GM12878 (cell line): ENCODE data around the gene HCAR3. TPM values are rescaled to one million over a fixed set of nuclear protein-coding genes. Genes with fewer than 3 reads are reported as not detected.
"Not testable (repeated sequence)": the region's sequence is repeated elsewhere in the genome, so short reads cannot be mapped to it uniquely, and the experiment has no call there.

Experiments used
- ATAC-seq: fragments of 200-7000 bp; cut with Tn5 transposase; 3 replicates; pipeline ENCODE4 v1.9.1; 2020; ENCODE audit warnings: mild to moderate bottlenecking, moderate library complexity
- BruUV-seq: library from RNA; stranded (reverse); fragments of 400-500 nt; replicated peaks from 2 replicates; lab custom pipeline; 2021; lab: Mats Ljungman, UMichigan
- CTCF ChIA-PET: fragments of 300-600 bp; sonication (Branson Sonifier 250); formaldehyde crosslinking; extraction: SDS; loops from one replicate; lab custom pipeline; 2021; ENCODE audit warnings: inconsistent platforms; lab: Yijun Ruan, JAX
- POLR2A ChIA-PET: fragments of 350-600 bp; formaldehyde crosslinking; extraction: SDS; loops from one replicate; lab custom pipeline; 2021; ENCODE audit warnings: inconsistent platforms; lab: Charles Lee
- RAD21 ChIA-PET: fragments of 300-600 bp; sonication (Branson Sonifier 250); formaldehyde crosslinking; loops from one replicate; lab custom pipeline; 2023; ENCODE audit warnings: antibody characterized with exemption; ENCODE audit not compliant: unreplicated experiment; lab: Charles Lee
- SMC1A ChIA-PET: fragments of 300-600 bp; sonication (Branson Sonifier 250); formaldehyde crosslinking; loops from one replicate; lab custom pipeline; 2023; ENCODE audit not compliant: unreplicated experiment, uncharacterized antibody; lab: Charles Lee
- DNase-seq: peaks from one replicate; pipeline ENCODE4 v3.0.0-alpha.2; 2011; ENCODE audit warnings: low read depth, low spot score
- FAIRE-seq: peaks from 3 replicates; lab custom pipeline; 2011; peaks lifted over from hg19 to GRCh38; lab: Jason Lieb, UNC
- H2AFZ ChIP-seq: 2 replicates; pipeline ENCODE4 v1.6.0; 2011; ENCODE audit warnings: low read depth, low read length, control low read depth; ENCODE audit not compliant: control insufficient read depth
- H3K27ac ChIP-seq: 2 replicates; pipeline ENCODE4 v1.5.1; 2011; ENCODE audit warnings: control low read depth; ENCODE audit not compliant: control insufficient read depth, insufficient read depth
- H3K27me3 ChIP-seq, 2 experiments: replicated peaks in 1 of 2; 2 replicates each; pipeline versions ENCODE4 v1.6.0 to v1.6.1; 2011; ENCODE audit warnings: low read length in 1 of 2; ENCODE audit not compliant: control insufficient read depth in 2 of 2, insufficient read depth in 2 of 2
- H3K36me3 ChIP-seq, 2 experiments: 2 replicates each; pipeline ENCODE4 v1.5.1; 2011; ENCODE audit warnings: low read length in 1 of 2; ENCODE audit not compliant: control insufficient read depth in 2 of 2, insufficient read depth in 2 of 2
- H3K4me1 ChIP-seq: 2 replicates; pipeline ENCODE4 v1.6.1; 2011; ENCODE audit warnings: mild to moderate bottlenecking, low read length, moderate library complexity, mixed read lengths; ENCODE audit not compliant: control insufficient read depth, insufficient read depth
- H3K4me2 ChIP-seq: 2 replicates; pipeline ENCODE4 v1.6.0; 2011; ENCODE audit warnings: control low read depth; ENCODE audit not compliant: control insufficient read depth, insufficient read depth
- H3K4me3 ChIP-seq: fragments of 200-600 bp; sonication (generic); 2 replicates; pipeline ENCODE4 v1.5.1; 2016
- H3K79me2 ChIP-seq: 2 replicates; pipeline ENCODE4 v1.6.0; 2011; ENCODE audit warnings: low read length; ENCODE audit not compliant: control insufficient read depth, insufficient read depth
- H3K9ac ChIP-seq: 2 replicates; pipeline ENCODE4 v1.8.0; 2011; ENCODE audit warnings: low read length, control low read depth, mixed read lengths; ENCODE audit not compliant: control insufficient read depth, insufficient read depth
- H3K9me3 ChIP-seq: replicated peaks from 3 replicates; pipeline ENCODE4 v1.5.1; 2011; ENCODE audit warnings: mild to moderate bottlenecking, low read length; ENCODE audit not compliant: control insufficient read depth, insufficient read depth
- H4K20me1 ChIP-seq: 2 replicates; pipeline ENCODE4 v1.6.0; 2011; ENCODE audit not compliant: control insufficient read depth, insufficient read depth
- ATF7 ChIP-seq: fragments of 450-650 bp; IDR thresholded peaks from 2 replicates; pipeline ENCODE4 v1.6.1; 2016; ENCODE audit warnings: low read depth, mild to moderate bottlenecking
- EED ChIP-seq: sonication (generic); IDR thresholded peaks from 2 replicates; pipeline ENCODE4 v1.6.1; 2016; ENCODE audit warnings: antibody characterized with exemption, low read depth
- HDGF ChIP-seq: fragments of 450-650 bp; IDR thresholded peaks from 2 replicates; pipeline ENCODE4 v1.6.1; 2016; ENCODE audit warnings: antibody characterized with exemption
- IKZF2 ChIP-seq, 2 experiments: fragments of 450-650 bp; IDR thresholded peaks; 2 replicates each; pipeline ENCODE4 v1.6.1; 2017; ENCODE audit warnings: mild to moderate bottlenecking in 2 of 2, moderate library complexity in 2 of 2
- MTA2 ChIP-seq: fragments of 450-650 bp; IDR thresholded peaks from 2 replicates; pipeline ENCODE4 v1.6.1; 2016; ENCODE audit warnings: low read depth, mild to moderate bottlenecking, moderate library complexity
- NBN ChIP-seq: fragments of 450-650 bp; IDR thresholded peaks from 2 replicates; pipeline ENCODE4 v1.6.1; 2016
- SPI1 ChIP-seq: IDR thresholded peaks from 2 replicates; pipeline ENCODE4 v1.6.1; 2011; ENCODE audit warnings: low read depth, mild to moderate bottlenecking, low read length, moderate library complexity, borderline replicate concordance; ENCODE audit not compliant: insufficient read depth
- YBX1 ChIP-seq: fragments of 450-650 bp; IDR thresholded peaks from 2 replicates; pipeline ENCODE4 v1.6.1; 2016; ENCODE audit warnings: antibody characterized with exemption
- WGBS: methylation state at CpG from one replicate; pipeline ENCODE4 v1.1.6; 2016; ENCODE audit warnings: low lambda C conversion rate; ENCODE audit not compliant: insufficient replicate concordance, insufficient coverage; ENCODE audit errors: missing lambda C conversion rate; 5-methylcytosine and 5-hydroxymethylcytosine counted together
- in situ Hi-C: fragments of 300-500 bp; cut with MboI; formaldehyde crosslinking; loops from 9 replicates; pipeline ENCODE4 v1.14.3; 2018; ENCODE audit warnings: mixed read lengths
- intact Hi-C: fragments of 100-400 bp; cut with micrococcal nuclease; formaldehyde crosslinking; loops from one replicate; pipeline ENCODE4 v1.14.2; 2022; ENCODE audit not compliant: unreplicated experiment
- polyA plus RNA-seq, 11 experiments: library from polyadenylated mRNA; depleted of rRNA in 4 of 11; unstranded in 6 of 11; stranded (reverse) in 5 of 11; fragments of >200 nt; fragmentation: Nextera tagmentation in 4 of 11; fragmentation: Illumina TruSeq in 1 of 11; extraction: Ambion mirVana in 4 of 11; extraction: Trizol in 1 of 11; gene quantifications; 1 replicate in 1 of 11; 2 replicates in 10 of 11; pipeline versions ENCODE4 v1.2.1 to v1.2.3, GENCODE V29; 2011 to 2016; ENCODE audit warnings: inconsistent platforms in 2 of 11, missing spikeins in 2 of 11, low read depth in 1 of 11
- total RNA-seq, 4 experiments: library from RNA; depleted of rRNA in 3 of 4; stranded (reverse); fragments of >200 nt in 3 of 4; fragmentation: Illumina TruSeq in 1 of 4; extraction: Trizol in 1 of 4; gene quantifications; 2 replicates each; pipeline versions ENCODE4 v1.2.1 to v1.2.3, GENCODE V29; 2013 to 2021

Gene HCAR3
- total and polyA plus RNA-seq, 10 of the 15 experiments (the other 5 are each of a cell fraction or from before 2014, with no cell fraction given): 0.57 to 3.0 (median 2.2) TPM

- DNase-seq, H3K79me2 ChIP-seq, H3K27ac ChIP-seq, H3K36me3 ChIP-seq, CTCF ChIA-PET, H3K27me3 ChIP-seq, BruUV-seq, H3K4me1 ChIP-seq, in situ Hi-C loops, SMC1A ChIA-PET, RAD21 ChIA-PET, H3K9me3 ChIP-seq, H4K20me1 ChIP-seq, intact Hi-C loops, H2AFZ ChIP-seq, POLR2A ChIA-PET, H3K4me3 ChIP-seq, H3K9ac ChIP-seq, H3K4me2 ChIP-seq: not testable (repeated sequence)
- FAIRE-seq: peak; percentile 69
- 33% methylated on average over 3 of the region's 10 CpGs for WGBS
- ATAC-seq: peak; percentile 63
- peak; percentile 62 for TF ChIP-seq EED
Observed at GRCh38 chr12:122713491-122714188, 3.0 kb downstream of the HCAR3 start.

- H3K4me2 ChIP-seq, H3K36me3 ChIP-seq, H4K20me1 ChIP-seq, H3K9ac ChIP-seq, in situ Hi-C loops, RAD21 ChIA-PET, H3K79me2 ChIP-seq, H3K27me3 ChIP-seq, H3K9me3 ChIP-seq, H3K4me3 ChIP-seq, BruUV-seq, CTCF ChIA-PET, FAIRE-seq, SMC1A ChIA-PET, intact Hi-C loops, H3K4me1 ChIP-seq, H2AFZ ChIP-seq, H3K27ac ChIP-seq, DNase-seq: not testable (repeated sequence)
- POLR2A ChIA-PET: interaction anchor here (0.7 kb wide), 1 partner anchor 74 kb away, joined by 4 read pairs; no protein-coding TSS in a partner anchor
- ATAC-seq: peak; percentile 61; the same call in 2 of the 3 replicates
- 60% methylated on average over 1 of the region's 1 CpG for WGBS
- TF ChIP-seq IKZF2 (IDR thresholded peaks at IDR 0.05) (peak; percentile 34 to 62; a peak in 2 of 4 replicates), YBX1 (peak; percentile 43; the same call in 1 of the 2 replicates), ATF7 (peak; percentile 22; the same call in 1 of the 2 replicates), SPI1 (peak; percentile 50), HDGF (0 out of 2 replicates have a peak, but pooled peaks have one; percentile 21), NBN (peak; percentile 81), MTA2 (0 out of 2 replicates have a peak, but pooled peaks have one; percentile 28)
Observed at GRCh38 chr12:122711266-122711665, 5.3 kb downstream of the HCAR3 start.

- FAIRE-seq, H3K4me1 ChIP-seq, POLR2A ChIA-PET, in situ Hi-C loops, ATAC-seq, H3K9ac ChIP-seq, H3K27ac ChIP-seq, H3K36me3 ChIP-seq, DNase-seq, H3K4me3 ChIP-seq, RAD21 ChIA-PET, H3K79me2 ChIP-seq, H3K9me3 ChIP-seq, SMC1A ChIA-PET, CTCF ChIA-PET, BruUV-seq, intact Hi-C loops, H2AFZ ChIP-seq, H3K4me2 ChIP-seq, H4K20me1 ChIP-seq, H3K27me3 ChIP-seq: not testable (repeated sequence)
- WGBS: 98% methylated on average over 2 of the region's 2 CpGs
Observed at GRCh38 chr12:122710341-122710740, 6.3 kb downstream of the HCAR3 start.
